MM.1S (cell line): ENCODE measurements around the gene CCDC88C.

Source experiments
- DNase-seq: peaks from one replicate; pipeline ENCODE4 v3.0.0-alpha.2; 2015
- H2AFZ ChIP-seq: fragments of 300-600 bp; sonication (generic); 2 replicates; pipeline ENCODE4 v1.6.0; 2016; ENCODE audit warnings: antibody characterized with exemption, low read length
- H3F3A ChIP-seq: fragments of 300-600 bp; sonication (generic); 2 replicates; pipeline ENCODE4 v1.6.1; 2016; ENCODE audit warnings: mild to moderate bottlenecking, antibody characterized with exemption, low read length, moderate library complexity, mixed read lengths; ENCODE audit not compliant: insufficient read depth
- H3K27ac ChIP-seq: fragments of 300-600 bp; sonication (generic); 2 replicates; pipeline ENCODE4 v1.5.1; 2016; ENCODE audit warnings: mild to moderate bottlenecking, low read length
- H3K27me3 ChIP-seq: fragments of 300-600 bp; sonication (generic); replicated peaks from 2 replicates; pipeline ENCODE4 v1.6.0; 2016; ENCODE audit warnings: low read length; ENCODE audit not compliant: insufficient read depth
- H3K36me3 ChIP-seq: fragments of 300-600 bp; sonication (generic); replicated peaks from 2 replicates; pipeline ENCODE4 v1.6.1; 2016; ENCODE audit warnings: mild to moderate bottlenecking, low read length, mixed read lengths; ENCODE audit not compliant: insufficient read depth
- H3K4me1 ChIP-seq: fragments of 300-600 bp; sonication (generic); 2 replicates; pipeline ENCODE4 v1.6.1; 2016; ENCODE audit warnings: low read length, mixed read lengths
- H3K4me2 ChIP-seq: fragments of 300-600 bp; sonication (generic); 2 replicates; pipeline ENCODE4 v1.6.0; 2016; ENCODE audit warnings: low read depth, low read length
- H3K4me3 ChIP-seq: fragments of 300-600 bp; sonication (generic); 2 replicates; pipeline ENCODE4 v1.5.1; 2016; ENCODE audit warnings: low read length, mixed read lengths
- H3K79me2 ChIP-seq: fragments of 300-600 bp; sonication (generic); 2 replicates; pipeline ENCODE4 v1.6.1; 2016; ENCODE audit warnings: mixed run types, low read length, mixed read lengths
- H3K9ac ChIP-seq: fragments of 300-600 bp; sonication (generic); 2 replicates; pipeline ENCODE4 v1.6.1; 2016; ENCODE audit warnings: low read length, mixed read lengths
- H3K9me2 ChIP-seq: fragments of 300-600 bp; sonication (generic); replicated peaks from 2 replicates; pipeline ENCODE4 v1.6.1; 2016; ENCODE audit warnings: mild to moderate bottlenecking, low read length, mixed read lengths; ENCODE audit not compliant: insufficient read depth
- H3K9me3 ChIP-seq: fragments of 300-600 bp; sonication (generic); replicated peaks from 2 replicates; pipeline ENCODE4 v1.6.1; 2016; ENCODE audit warnings: mild to moderate bottlenecking, low read length, mixed read lengths; ENCODE audit not compliant: insufficient read depth
- H4K20me1 ChIP-seq: fragments of 300-600 bp; sonication (generic); 2 replicates; pipeline ENCODE4 v1.6.1; 2016; ENCODE audit warnings: mild to moderate bottlenecking, low read length, moderate library complexity, mixed read lengths; ENCODE audit not compliant: insufficient read depth
- EZH2 ChIP-seq: fragments of 300-600 bp; sonication (generic); optimal IDR thresholded peaks from 2 replicates; pipeline ENCODE3; 2017; ENCODE audit warnings: low read depth, mild to moderate bottlenecking, antibody characterized with exemption, low read length, mixed read lengths
- EZH2phosphoT487 ChIP-seq: fragments of 300-600 bp; sonication (generic); IDR thresholded peaks from 2 replicates; pipeline ENCODE4 v1.6.1; 2018; ENCODE audit warnings: antibody characterized with exemption, low read length
- TF ChIP-seq, protein P1 (sequence below): fragments of 300-600 bp; sonication (generic); IDR thresholded peaks from 2 replicates; pipeline ENCODE4 v1.5.1; 2016; ENCODE audit warnings: antibody characterized with exemption, low read length, mixed read lengths

The CCDC88C gene

GRCh38 chr14:91295851-91296796 lies 121.5 kb downstream of the CCDC88C start:
- no peak for DNase-seq
- H3K9me3 ChIP-seq: no peaks in the 10 kb centered on the region
- H3K4me2 ChIP-seq: no peak overlapping the region
- H3K27ac ChIP-seq: no peak overlapping the region
- no peaks in the 10 kb centered on the region for H3K9me2 ChIP-seq
- H3K27me3 ChIP-seq: no peaks in the 10 kb centered on the region
- no peaks in the 10 kb centered on the region for H3F3A ChIP-seq
- H3K9ac ChIP-seq: no peak overlapping the region
- H2AFZ ChIP-seq: no peak overlapping the region
- no peaks in the 10 kb centered on the region for H3K4me1 ChIP-seq
- no peaks in the 10 kb centered on the region for H3K36me3 ChIP-seq
- no peak for TF ChIP-seq EZH2
- no peaks in the 10 kb centered on the region for H4K20me1 ChIP-seq
- no peak overlapping the region for H3K4me3 ChIP-seq
- H3K79me2 ChIP-seq: peaks cover 53% of the 10 kb centered on the region

DNA sequence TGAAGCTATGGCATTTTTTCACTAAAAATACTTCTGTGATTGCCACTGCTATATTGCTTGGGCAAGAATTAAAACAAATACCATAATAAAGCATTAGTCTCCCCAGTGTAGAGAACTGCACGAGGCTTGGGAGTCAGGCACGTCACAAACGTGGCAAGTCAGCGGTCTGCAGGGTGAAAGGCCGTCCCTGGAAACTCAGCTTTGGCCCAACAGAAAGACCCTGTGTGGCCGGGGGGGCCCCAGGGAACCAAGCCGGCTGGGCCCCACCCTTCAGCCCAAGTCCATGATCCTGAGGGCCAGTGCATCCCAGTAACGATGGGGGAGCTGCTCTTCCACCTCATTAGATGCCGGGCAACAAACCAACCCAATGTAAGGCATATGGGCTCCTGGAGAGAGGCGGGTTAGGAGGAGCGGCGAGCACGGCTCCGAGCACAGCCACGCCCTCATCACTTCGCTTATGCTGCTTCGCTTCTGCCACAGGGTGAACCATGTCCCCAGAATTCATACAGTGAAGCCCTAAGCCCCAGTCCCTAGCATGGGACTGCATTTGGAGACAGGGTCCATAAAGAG lies 122.3 kb downstream of the CCDC88C start:
- TF ChIP-seq EZH2 (no peak), EZH2phosphoT487 (no peak)
- TF ChIP-seq, protein P1, sequence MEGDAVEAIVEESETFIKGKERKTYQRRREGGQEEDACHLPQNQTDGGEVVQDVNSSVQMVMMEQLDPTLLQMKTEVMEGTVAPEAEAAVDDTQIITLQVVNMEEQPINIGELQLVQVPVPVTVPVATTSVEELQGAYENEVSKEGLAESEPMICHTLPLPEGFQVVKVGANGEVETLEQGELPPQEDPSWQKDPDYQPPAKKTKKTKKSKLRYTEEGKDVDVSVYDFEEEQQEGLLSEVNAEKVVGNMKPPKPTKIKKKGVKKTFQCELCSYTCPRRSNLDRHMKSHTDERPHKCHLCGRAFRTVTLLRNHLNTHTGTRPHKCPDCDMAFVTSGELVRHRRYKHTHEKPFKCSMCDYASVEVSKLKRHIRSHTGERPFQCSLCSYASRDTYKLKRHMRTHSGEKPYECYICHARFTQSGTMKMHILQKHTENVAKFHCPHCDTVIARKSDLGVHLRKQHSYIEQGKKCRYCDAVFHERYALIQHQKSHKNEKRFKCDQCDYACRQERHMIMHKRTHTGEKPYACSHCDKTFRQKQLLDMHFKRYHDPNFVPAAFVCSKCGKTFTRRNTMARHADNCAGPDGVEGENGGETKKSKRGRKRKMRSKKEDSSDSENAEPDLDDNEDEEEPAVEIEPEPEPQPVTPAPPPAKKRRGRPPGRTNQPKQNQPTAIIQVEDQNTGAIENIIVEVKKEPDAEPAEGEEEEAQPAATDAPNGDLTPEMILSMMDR: no peak
- Histone ChIP-seq H3K4me3 (no peak overlapping the region), H3K4me2 (no peak overlapping the region), H3K36me3 (no peaks in the 10 kb centered on the region), H3K79me2 (peaks cover 46% of the 10 kb centered on the region), H3K4me1 (no peaks in the 10 kb centered on the region), H3K9me2 (no peaks in the 10 kb centered on the region), H2AFZ (no peak overlapping the region), H3K9ac (no peak overlapping the region), H3K27me3 (no peaks in the 10 kb centered on the region), H3K27ac (no peak overlapping the region), H3F3A (no peaks in the 10 kb centered on the region), H3K9me3 (no peaks in the 10 kb centered on the region), H4K20me1 (no peaks in the 10 kb centered on the region)
- no peak for DNase-seq

- no peak overlapping the region for H2AFZ ChIP-seq
- DNase-seq: no peak
- no peaks in the 10 kb centered on the region for H4K20me1 ChIP-seq
- peaks cover 37% of the 10 kb centered on the region for H3K79me2 ChIP-seq
- H3K4me2 ChIP-seq: no peak overlapping the region
- no peaks in the 10 kb centered on the region for H3K9me2 ChIP-seq
- no peak overlapping the region for H3K27ac ChIP-seq
- no peak overlapping the region for H3K9ac ChIP-seq
- TF ChIP-seq EZH2: no peak
- TF ChIP-seq, protein P1: no peak
- no peak for TF ChIP-seq EZH2phosphoT487
- H3K4me1 ChIP-seq: no peaks in the 10 kb centered on the region
- H3F3A ChIP-seq: no peaks in the 10 kb centered on the region
- H3K27me3 ChIP-seq: no peaks in the 10 kb centered on the region
- H3K9me3 ChIP-seq: no peaks in the 10 kb centered on the region
- H3K36me3 ChIP-seq: no peaks in the 10 kb centered on the region
- H3K4me3 ChIP-seq: no peak overlapping the region
Observed at GRCh38 chr14:91294153-91294552, 123.5 kb downstream of the CCDC88C start.

- H3K36me3 ChIP-seq: no peaks in the 10 kb centered on the region
- no peaks in the 10 kb centered on the region for H3K9me2 ChIP-seq
- no peak overlapping the region for H3K4me2 ChIP-seq
- no peak overlapping the region for H3K9ac ChIP-seq
- H4K20me1 ChIP-seq: no peaks in the 10 kb centered on the region
- H3K27ac ChIP-seq: no peak overlapping the region
- TF ChIP-seq, protein P1: no peak
- no peak for TF ChIP-seq EZH2
- no peak for TF ChIP-seq EZH2phosphoT487
- no peak overlapping the region for H2AFZ ChIP-seq
- H3K79me2 ChIP-seq: peaks cover 35% of the 10 kb centered on the region
- no peaks in the 10 kb centered on the region for H3K4me1 ChIP-seq
- no peak for DNase-seq
- H3F3A ChIP-seq: no peaks in the 10 kb centered on the region
- no peaks in the 10 kb centered on the region for H3K27me3 ChIP-seq
- H3K4me3 ChIP-seq: no peak overlapping the region
- no peaks in the 10 kb centered on the region for H3K9me3 ChIP-seq
Observed at GRCh38 chr14:91293281-91293680, 124.3 kb downstream of the CCDC88C start.
